Left renal pelvis (tissue), 4 donors: Measurements from ENCODE around the gene MRPS24. TPM values are rescaled to one million over a fixed set of nuclear protein-coding genes. Genes with fewer than 3 reads are reported as not detected.
"Not testable (repeated sequence)": the region's sequence is repeated elsewhere in the genome, so short reads cannot be mapped to it uniquely, and the experiment has no call there.

ENCODE experiments used
- DNase-seq, 4 donors: peaks; one replicate each; pipeline ENCODE4 v3.0.0-alpha.2; 2013; ENCODE audit warnings: low read depth in 4 of 4, low spot score in 3 of 4
- polyA plus RNA-seq, 4 donors: library from polyadenylated mRNA; unstranded; fragments of 120-200 nt; gene quantifications; one replicate each; pipeline ENCODE4 v1.2.1, GENCODE V29; 2013; ENCODE audit not compliant: insufficient read length in 4 of 4

Gene MRPS24
- 10 to 100 TPM; 54.0 to 97.7 (median 71.3) TPM for polyA plus RNA-seq

- DNase-seq, result peak; percentile 79 to 88 (median 87)
Observed at GRCh38 chr7:43869006-43869866, at the start of gene MRPS24. Gene MRPS24 (minus strand): TSS chr7:43869517. CDS start chr7:43869495, 22 bp downstream.

GRCh38 chr7:43915907-43916306, 46.6 kb upstream of the MRPS24 start:
- DNase-seq, result no peak

- DNase-seq, result no peak
Observed at GRCh38 chr7:43914795-43915194, 45.5 kb upstream of the MRPS24 start.

GRCh38 chr7:43906331-43907010, 37.2 kb upstream of the MRPS24 start, which contains the start of gene URGCP:
Gene URGCP (minus strand): TSS chr7:43906596. CDS start chr7:43906575, 21 bp downstream.
- DNase-seq, result peak in 2 of 4 donors; percentile 17 to 20

- DNase-seq, result peak in 2 of 4 donors; percentile 24 to 29
Observed at GRCh38 chr7:43905956-43906330, 36.6 kb upstream of the MRPS24 start.

DNA sequence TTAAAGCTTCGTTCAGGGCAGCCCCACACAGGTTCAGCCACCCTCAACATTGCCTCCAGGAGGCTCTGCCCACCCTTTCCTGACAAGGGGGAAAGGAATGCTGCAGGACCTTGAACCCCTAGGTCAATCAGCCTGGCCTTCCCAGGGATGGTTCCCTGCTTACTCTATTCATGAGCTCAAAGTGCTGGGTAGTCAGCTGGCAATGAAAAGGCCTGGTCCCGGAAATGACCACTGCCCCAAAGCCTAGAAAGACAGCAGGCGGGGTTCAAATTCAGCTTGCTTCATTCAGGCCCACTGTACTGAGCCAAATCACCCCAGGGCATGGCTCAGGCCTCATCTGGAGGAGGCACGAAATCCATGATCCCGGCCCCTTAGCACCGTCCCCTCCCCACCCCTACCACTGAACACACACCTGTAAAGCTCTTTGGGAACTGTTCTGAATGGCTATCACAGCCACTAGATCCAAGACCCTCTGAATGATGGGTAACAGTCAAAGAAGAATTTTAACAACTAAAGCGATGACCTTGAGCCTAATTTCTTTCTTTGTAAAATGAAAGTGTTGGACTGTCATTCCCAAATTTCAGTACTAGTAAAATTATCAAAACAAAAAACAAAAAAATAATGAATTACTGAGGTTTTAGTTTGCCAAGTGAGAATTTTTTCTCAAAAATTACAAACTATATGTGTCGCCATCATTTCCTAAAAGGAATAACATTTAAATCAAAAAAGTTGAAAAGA, 36.1 kb upstream of the MRPS24 start:
- DNase-seq, result peak in 2 of 4 donors; percentile 3 to 11

GRCh38 chr7:43904533-43905208, 35.4 kb upstream of the MRPS24 start:
- DNase-seq, result no peak

- DNase-seq, result no peak
Observed at GRCh38 chr7:43902542-43903054, 33.3 kb upstream of the MRPS24 start.

DNA sequence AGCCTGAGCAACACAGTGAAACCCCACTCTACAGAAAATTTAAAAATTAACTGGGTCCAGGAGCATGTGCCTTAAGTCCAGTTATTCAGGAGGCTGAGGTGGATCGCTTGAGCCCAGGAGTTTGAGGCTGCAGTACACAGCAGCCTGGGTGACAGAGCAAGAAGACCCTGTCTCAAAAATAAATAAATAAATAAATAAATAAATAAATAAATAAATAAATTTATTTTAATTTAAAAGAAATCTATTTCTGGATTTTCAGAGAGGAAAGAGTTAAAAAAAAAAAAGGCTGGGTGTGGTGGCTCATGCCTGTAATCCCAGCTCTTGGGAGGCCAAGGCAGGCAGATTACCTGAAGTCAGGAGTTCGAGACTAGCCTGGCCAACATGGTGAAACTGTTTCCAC, 29.3 kb upstream of the MRPS24 start:
- not testable (repeated sequence) for DNase-seq

- no peak for DNase-seq
Observed at GRCh38 chr7:43895847-43896415, 26.6 kb upstream of the MRPS24 start.

GRCh38 chr7:43891069-43891955, 22.0 kb upstream of the MRPS24 start:
- DNase-seq, result no peak

- no peak for DNase-seq
Observed at GRCh38 chr7:43890468-43890867, 21.2 kb upstream of the MRPS24 start.

DNA sequence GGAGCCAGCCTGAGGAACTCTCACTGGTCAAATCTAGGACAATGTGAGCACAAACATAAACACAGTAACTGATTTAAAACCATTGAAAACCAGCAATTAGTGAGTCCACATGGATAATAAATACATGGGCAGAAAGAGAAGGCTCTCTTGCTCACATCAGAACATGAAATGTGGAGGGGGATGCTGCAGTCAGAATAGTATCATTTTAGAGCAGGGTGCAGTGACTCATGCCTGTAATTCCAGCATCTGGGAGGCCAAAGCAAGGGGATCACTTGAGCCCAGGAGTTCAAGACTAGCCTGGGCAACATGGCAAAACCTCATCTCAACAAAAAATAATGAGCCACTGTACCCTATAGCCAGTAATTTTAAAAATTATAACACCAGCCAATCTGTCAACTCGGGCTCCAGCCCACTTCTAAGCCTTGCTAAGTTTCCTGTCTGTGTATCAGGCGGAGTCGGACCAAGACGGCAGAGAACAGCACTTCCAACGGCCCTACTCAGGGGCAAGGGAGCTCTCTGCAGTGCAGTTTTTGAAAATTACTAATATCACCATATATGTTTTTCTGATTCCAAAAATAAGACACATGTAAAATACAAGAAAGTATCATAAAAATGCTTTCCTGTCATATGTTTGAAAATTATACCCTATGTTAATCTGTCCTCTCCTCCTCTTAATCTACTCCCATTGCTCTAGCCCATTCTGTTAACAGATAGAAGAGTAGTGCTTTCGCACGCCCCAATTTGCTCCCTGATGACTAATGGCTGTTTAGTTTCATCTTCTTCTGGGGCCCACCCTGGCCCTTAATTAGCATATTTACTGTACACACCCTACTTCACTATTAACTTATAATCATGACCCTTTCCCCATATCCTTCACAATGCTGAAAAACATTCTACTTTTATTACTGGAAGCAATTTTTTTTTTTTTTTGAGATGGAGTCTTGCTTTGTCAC, 20.0 kb upstream of the MRPS24 start:
- no peak for DNase-seq

GRCh38 chr7:43884617-43885016, 15.3 kb upstream of the MRPS24 start:
- DNase-seq, result no peak

- no peak for DNase-seq
Observed at GRCh38 chr7:43884209-43884608, 14.9 kb upstream of the MRPS24 start.

DNA sequence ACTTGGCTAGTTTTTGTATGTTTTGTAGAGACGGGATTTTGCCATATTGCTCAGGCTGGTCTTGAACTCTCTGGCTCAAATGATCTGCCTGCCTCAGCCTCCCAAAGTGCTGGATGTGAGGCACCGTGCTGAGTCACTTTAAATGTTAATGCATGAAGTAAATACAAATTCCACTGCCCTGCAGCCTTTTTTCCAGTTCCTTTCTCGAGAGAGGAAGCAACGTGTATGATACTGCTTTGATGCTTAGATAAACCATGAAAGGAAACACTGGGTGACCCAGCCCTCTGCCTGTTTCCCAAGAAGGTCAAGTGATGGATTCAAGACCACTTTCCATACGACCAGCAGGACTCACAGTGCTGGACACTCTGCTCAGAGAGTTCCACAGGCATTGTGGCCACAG, 11.3 kb upstream of the MRPS24 start:
- no peak for DNase-seq

DNA sequence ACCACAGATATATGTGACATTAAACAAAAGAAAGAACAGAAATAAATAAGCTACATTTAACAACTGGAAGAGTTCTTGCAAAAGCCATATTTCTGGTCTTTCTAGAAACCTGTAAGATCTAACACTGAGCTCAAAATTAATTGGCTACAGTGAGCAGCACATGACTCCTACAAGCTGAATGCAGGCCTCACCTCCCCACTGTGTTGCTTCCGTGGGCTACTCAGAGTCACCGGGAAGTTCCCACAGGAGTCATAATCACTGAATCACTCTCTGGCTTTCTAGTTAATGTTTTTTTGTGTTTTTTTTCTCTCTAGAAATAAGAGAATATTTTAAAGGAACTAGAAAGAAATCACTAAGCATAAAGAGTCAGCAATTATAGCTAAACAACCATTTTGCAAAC, 10.2 kb upstream of the MRPS24 start:
- DNase-seq, result no peak

DNA sequence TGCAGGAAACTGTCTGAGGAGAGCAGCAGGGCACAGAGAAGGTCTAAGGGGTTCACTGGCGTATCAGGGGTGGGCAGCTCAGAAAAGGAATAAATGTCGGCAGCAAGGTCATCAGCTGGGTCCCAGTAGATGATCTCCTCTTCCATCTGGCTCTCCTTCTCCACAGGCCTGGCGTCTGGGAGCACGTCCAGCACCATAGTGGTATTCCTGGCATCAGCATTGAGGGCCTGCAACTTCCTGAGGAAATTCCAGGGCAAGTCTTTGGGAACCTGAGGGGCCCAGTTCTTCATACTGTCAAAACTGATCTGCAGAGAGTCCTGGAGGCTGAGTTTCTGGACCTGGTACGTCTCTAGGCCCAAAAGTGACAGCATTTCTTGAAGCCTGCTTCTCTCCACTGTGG, 9.6 kb upstream of the MRPS24 start:
- DNase-seq, result no peak
